Measurements from ENCODE around the gene ARHGDIA. TPM values are rescaled to one million over a fixed set of nuclear protein-coding genes. Genes with fewer than 3 reads are reported as not detected.

The ARHGDIA gene
- total RNA-seq, 1 donor from 2014 or later: 43.3 TPM

GRCh38 chr17:81901167-81902022, 30.3 kb upstream of the ARHGDIA start:
- Histone ChIP-seq H3K27ac (ENCODE audit: low read depth, low read length) (no peak overlapping the region), H3K27me3 (ENCODE audit: control insufficient read depth in 3 of 3, insufficient read depth in 3 of 3, low read length in 3 of 3) (peaks cover 0 to 2% (median 0%) of the 10 kb centered on the region in 3 donors), H3K9ac (ENCODE audit: low read depth in 1 of 3, low read length in 3 of 3) (peak overlapping the region in 1 of 3 donors; percentile 50), H3K4me3 (ENCODE audit: low read length in 3 of 3) (no peak overlapping the region), H3K4me1 (ENCODE audit: control insufficient read depth in 3 of 3, insufficient read depth in 3 of 3, low read length in 3 of 3) (peaks cover 2 to 10% (median 6%) of the 10 kb centered on the region in 3 donors), H3K36me3 (ENCODE audit: control insufficient read depth in 3 of 3, insufficient read depth in 3 of 3, low read length in 3 of 3) (peaks cover 32 to 51% (median 39%) of the 10 kb centered on the region in 3 donors), H3K9me3 (ENCODE audit: control insufficient read depth in 3 of 3, low read length in 3 of 3) (no peaks in the 10 kb centered on the region)

- Histone ChIP-seq H3K27me3 (ENCODE audit: control insufficient read depth in 3 of 3, insufficient read depth in 3 of 3, low read length in 3 of 3) (peaks cover 0 to 2% (median 0%) of the 10 kb centered on the region in 3 donors), H3K4me3 (ENCODE audit: low read length in 3 of 3) (no peak overlapping the region), H3K9me3 (ENCODE audit: control insufficient read depth in 3 of 3, low read length in 3 of 3) (no peaks in the 10 kb centered on the region), H3K36me3 (ENCODE audit: control insufficient read depth in 3 of 3, insufficient read depth in 3 of 3, low read length in 3 of 3) (peaks cover 39 to 53% (median 45%) of the 10 kb centered on the region in 3 donors), H3K9ac (ENCODE audit: low read depth in 1 of 3, low read length in 3 of 3) (no peak overlapping the region), H3K4me1 (ENCODE audit: control insufficient read depth in 3 of 3, insufficient read depth in 3 of 3, low read length in 3 of 3) (peaks cover 2 to 10% (median 5%) of the 10 kb centered on the region in 3 donors), H3K27ac (ENCODE audit: low read depth, low read length) (no peak overlapping the region)
These were observed 29.2 kb upstream of the ARHGDIA start for GRCh38 chr17:81900181-81900820.

- Histone ChIP-seq H3K4me3 (ENCODE audit: low read length in 3 of 3) (no peak overlapping the region), H3K27me3 (ENCODE audit: control insufficient read depth in 3 of 3, insufficient read depth in 3 of 3, low read length in 3 of 3) (peaks cover 0 to 2% (median 0%) of the 10 kb centered on the region in 3 donors), H3K36me3 (ENCODE audit: control insufficient read depth in 3 of 3, insufficient read depth in 3 of 3, low read length in 3 of 3) (peaks cover 42 to 49% (median 42%) of the 10 kb centered on the region in 3 donors), H3K9me3 (ENCODE audit: control insufficient read depth in 3 of 3, low read length in 3 of 3) (no peaks in the 10 kb centered on the region), H3K9ac (ENCODE audit: low read depth in 1 of 3, low read length in 3 of 3) (no peak overlapping the region), H3K27ac (ENCODE audit: low read depth, low read length) (no peak overlapping the region), H3K4me1 (ENCODE audit: control insufficient read depth in 3 of 3, insufficient read depth in 3 of 3, low read length in 3 of 3) (peaks cover 2 to 10% (median 5%) of the 10 kb centered on the region in 3 donors)
These were observed 28.5 kb upstream of the ARHGDIA start for GRCh38 chr17:81899514-81900166.

GRCh38 chr17:81898885-81899284, 27.7 kb upstream of the ARHGDIA start:
- H3K27ac ChIP-seq (ENCODE audit: low read depth, low read length): no peak overlapping the region
- no peaks in the 10 kb centered on the region for H3K9me3 ChIP-seq (ENCODE audit: control insufficient read depth in 3 of 3, low read length in 3 of 3)
- H3K4me3 ChIP-seq (ENCODE audit: low read length in 3 of 3): no peak overlapping the region
- H3K36me3 ChIP-seq (ENCODE audit: control insufficient read depth in 3 of 3, insufficient read depth in 3 of 3, low read length in 3 of 3): peaks cover 42 to 46% (median 44%) of the 10 kb centered on the region in 3 donors
- peaks cover 2 to 10% (median 5%) of the 10 kb centered on the region in 3 donors for H3K4me1 ChIP-seq (ENCODE audit: control insufficient read depth in 3 of 3, insufficient read depth in 3 of 3, low read length in 3 of 3)
- peaks cover 0 to 2% (median 0%) of the 10 kb centered on the region in 3 donors for H3K27me3 ChIP-seq (ENCODE audit: control insufficient read depth in 3 of 3, insufficient read depth in 3 of 3, low read length in 3 of 3)
- no peak overlapping the region for H3K9ac ChIP-seq (ENCODE audit: low read depth in 1 of 3, low read length in 3 of 3)

- Histone ChIP-seq H3K36me3 (ENCODE audit: control insufficient read depth in 3 of 3, insufficient read depth in 3 of 3, low read length in 3 of 3) (peaks cover 42 to 45% (median 43%) of the 10 kb centered on the region in 3 donors), H3K27ac (ENCODE audit: low read depth, low read length) (no peak overlapping the region), H3K9me3 (ENCODE audit: control insufficient read depth in 3 of 3, low read length in 3 of 3) (no peaks in the 10 kb centered on the region), H3K4me1 (ENCODE audit: control insufficient read depth in 3 of 3, insufficient read depth in 3 of 3, low read length in 3 of 3) (peaks cover 2 to 10% (median 5%) of the 10 kb centered on the region in 3 donors), H3K27me3 (ENCODE audit: control insufficient read depth in 3 of 3, insufficient read depth in 3 of 3, low read length in 3 of 3) (peaks cover 0 to 2% (median 0%) of the 10 kb centered on the region in 3 donors), H3K9ac (ENCODE audit: low read depth in 1 of 3, low read length in 3 of 3) (peak overlapping the region in 1 of 3 donors; percentile 14), H3K4me3 (ENCODE audit: low read length in 3 of 3) (no peak overlapping the region)
These were observed 27.1 kb upstream of the ARHGDIA start for GRCh38 chr17:81898029-81898866.

GRCh38 chr17:81895400-81895799, 24.3 kb upstream of the ARHGDIA start:
- Histone ChIP-seq H3K4me1 (ENCODE audit: control insufficient read depth in 3 of 3, insufficient read depth in 3 of 3, low read length in 3 of 3) (peaks cover 4 to 11% (median 8%) of the 10 kb centered on the region in 3 donors), H3K27me3 (ENCODE audit: control insufficient read depth in 3 of 3, insufficient read depth in 3 of 3, low read length in 3 of 3) (no peaks in the 10 kb centered on the region), H3K36me3 (ENCODE audit: control insufficient read depth in 3 of 3, insufficient read depth in 3 of 3, low read length in 3 of 3) (peaks cover 39 to 43% (median 42%) of the 10 kb centered on the region in 3 donors), H3K4me3 (ENCODE audit: low read length in 3 of 3) (no peak overlapping the region), H3K9me3 (ENCODE audit: control insufficient read depth in 3 of 3, low read length in 3 of 3) (no peaks in the 10 kb centered on the region), H3K27ac (ENCODE audit: low read depth, low read length) (no peak overlapping the region), H3K9ac (ENCODE audit: low read depth in 1 of 3, low read length in 3 of 3) (no peak overlapping the region)

- H3K4me3 ChIP-seq (ENCODE audit: low read length in 3 of 3): peak overlapping the region in 1 of 3 donors; percentile 86
- no peaks in the 10 kb centered on the region for H3K27me3 ChIP-seq (ENCODE audit: control insufficient read depth in 3 of 3, insufficient read depth in 3 of 3, low read length in 3 of 3)
- H3K9ac ChIP-seq (ENCODE audit: low read depth in 1 of 3, low read length in 3 of 3): peak overlapping the region; percentile 85 to 93 (median 86)
- peaks cover 35 to 47% (median 41%) of the 10 kb centered on the region in 3 donors for H3K36me3 ChIP-seq (ENCODE audit: control insufficient read depth in 3 of 3, insufficient read depth in 3 of 3, low read length in 3 of 3)
- peak overlapping the region; percentile 62 for H3K27ac ChIP-seq (ENCODE audit: low read depth, low read length)
- H3K9me3 ChIP-seq (ENCODE audit: control insufficient read depth in 3 of 3, low read length in 3 of 3): no peaks in the 10 kb centered on the region
- peaks cover 21 to 37% (median 34%) of the 10 kb centered on the region in 3 donors for H3K4me1 ChIP-seq (ENCODE audit: control insufficient read depth in 3 of 3, insufficient read depth in 3 of 3, low read length in 3 of 3)
These were observed 20.1 kb upstream of the ARHGDIA start for GRCh38 chr17:81891303-81891552.

GRCh38 chr17:81890447-81891302, 19.5 kb upstream of the ARHGDIA start:
- peak overlapping the region; percentile 73 to 86 (median 85) for H3K9ac ChIP-seq (ENCODE audit: low read depth in 1 of 3, low read length in 3 of 3)
- H3K36me3 ChIP-seq (ENCODE audit: control insufficient read depth in 3 of 3, insufficient read depth in 3 of 3, low read length in 3 of 3): peaks cover 34 to 51% (median 40%) of the 10 kb centered on the region in 3 donors
- peak overlapping the region; percentile 62 for H3K27ac ChIP-seq (ENCODE audit: low read depth, low read length)
- H3K27me3 ChIP-seq (ENCODE audit: control insufficient read depth in 3 of 3, insufficient read depth in 3 of 3, low read length in 3 of 3): no peaks in the 10 kb centered on the region
- H3K4me3 ChIP-seq (ENCODE audit: low read length in 3 of 3): peak overlapping the region; percentile 79 to 86 (median 80)
- H3K9me3 ChIP-seq (ENCODE audit: control insufficient read depth in 3 of 3, low read length in 3 of 3): no peaks in the 10 kb centered on the region
- H3K4me1 ChIP-seq (ENCODE audit: control insufficient read depth in 3 of 3, insufficient read depth in 3 of 3, low read length in 3 of 3): peaks cover 26 to 42% (median 39%) of the 10 kb centered on the region in 3 donors

Data from skeletal muscle tissue (tissue), 4 donors.